Neural progenitor cell (in vitro differentiated cells): ENCODE measurements around the gene RSPO1. TPM values are rescaled to one million over a fixed set of nuclear protein-coding genes. Genes with fewer than 3 reads are reported as not detected.
A peak's percentile ranks its signal among the peaks of the same experiment; 100 is the strongest.

ENCODE experiments used
- DNase-seq: peaks from one replicate; pipeline ENCODE4 v3.0.0-alpha.2; 2016; ENCODE audit warnings: low spot score
- H2AFZ ChIP-seq: fragments of 200-600 bp; sonication (generic); replicated peaks from 2 replicates; pipeline ENCODE4 v1.6.1; 2016; ENCODE audit warnings: antibody characterized with exemption
- H3F3A ChIP-seq: fragments of 200-600 bp; sonication (generic); 2 replicates; pipeline ENCODE4 v1.6.1; 2016; ENCODE audit warnings: antibody characterized with exemption, low read depth
- H3K27ac ChIP-seq: fragments of 200-600 bp; sonication (generic); 2 replicates; pipeline ENCODE4 v1.5.1; 2016; ENCODE audit warnings: mild to moderate bottlenecking
- H3K27me3 ChIP-seq: fragments of 200-600 bp; sonication (generic); 2 replicates; pipeline ENCODE4 v1.6.1; 2016; ENCODE audit warnings: mild to moderate bottlenecking, moderate library complexity
- H3K36me3 ChIP-seq: fragments of 200-600 bp; sonication (generic); 2 replicates; pipeline ENCODE4 v1.5.1; 2016
- H3K4me1 ChIP-seq: fragments of 200-600 bp; sonication (generic); 2 replicates; pipeline ENCODE4 v1.6.1; 2016; ENCODE audit warnings: mixed run types
- H3K4me2 ChIP-seq: fragments of 200-600 bp; sonication (generic); 2 replicates; pipeline ENCODE4 v1.6.1; 2016
- H3K4me3 ChIP-seq: fragments of 200-600 bp; sonication (generic); 2 replicates; pipeline ENCODE4 v1.5.1; 2016
- H3K79me2 ChIP-seq: fragments of 200-600 bp; sonication (generic); 2 replicates; pipeline ENCODE4 v1.6.1; 2016; ENCODE audit warnings: low read depth
- H3K9ac ChIP-seq: fragments of 200-600 bp; sonication (generic); 2 replicates; pipeline ENCODE4 v1.6.1; 2016
- H3K9me3 ChIP-seq: fragments of 200-600 bp; sonication (generic); 2 replicates; pipeline ENCODE4 v1.5.1; 2016; ENCODE audit warnings: low read depth
- H4K20me1 ChIP-seq: fragments of 200-600 bp; sonication (generic); 2 replicates; pipeline ENCODE4 v1.6.1; 2016; ENCODE audit warnings: low read depth
- H3K27ac Mint-ChIP-seq: 3 replicates; pipeline ENCODE4 v1.8.0; 2021; ENCODE audit warnings: mixed read lengths
- H3K27me3 Mint-ChIP-seq: 2 replicates; pipeline ENCODE4 v1.8.0; 2022; ENCODE audit warnings: low read depth, mild to moderate bottlenecking, inconsistent platforms, moderate library complexity, mixed read lengths; ENCODE audit not compliant: insufficient read depth
- H3K36me3 Mint-ChIP-seq: 3 replicates; pipeline ENCODE4 v1.8.0; 2021; ENCODE audit warnings: mixed read lengths
- H3K4me1 Mint-ChIP-seq: 3 replicates; pipeline ENCODE4 v1.8.0; 2021; ENCODE audit warnings: mixed read lengths
- H3K4me3 Mint-ChIP-seq: 3 replicates; pipeline ENCODE4 v1.8.0; 2021; ENCODE audit warnings: mild to moderate bottlenecking, moderate library complexity, mixed read lengths
- H3K9me3 Mint-ChIP-seq: 3 replicates; pipeline ENCODE4 v1.8.0; 2020; ENCODE audit warnings: mixed read lengths
- EZH2 ChIP-seq: fragments of 200-600 bp; sonication (generic); IDR thresholded peaks from 2 replicates; pipeline ENCODE4 v1.6.1; 2017; ENCODE audit warnings: antibody characterized with exemption, mild to moderate bottlenecking, moderate library complexity
- EZH2phosphoT487 ChIP-seq: fragments of 200-600 bp; sonication (generic); IDR thresholded peaks from 2 replicates; pipeline ENCODE4 v1.6.1; 2017; ENCODE audit warnings: antibody characterized with exemption
- total RNA-seq: library from RNA; depleted of rRNA; stranded (reverse); fragments of >200 nt; gene quantifications from 2 replicates; pipeline ENCODE4 v1.2.3, GENCODE V29; 2015; ENCODE audit warnings: low replicate concordance
- TF ChIP-seq, protein P1 (sequence below): fragments of 200-600 bp; sonication (generic); IDR thresholded peaks from 2 replicates; pipeline ENCODE4 v1.5.1; 2017; ENCODE audit warnings: antibody characterized with exemption, mild to moderate bottlenecking

RSPO1 gene
- total RNA-seq, 1 donor from 2014 or later = 0.67 TPM

DNA sequence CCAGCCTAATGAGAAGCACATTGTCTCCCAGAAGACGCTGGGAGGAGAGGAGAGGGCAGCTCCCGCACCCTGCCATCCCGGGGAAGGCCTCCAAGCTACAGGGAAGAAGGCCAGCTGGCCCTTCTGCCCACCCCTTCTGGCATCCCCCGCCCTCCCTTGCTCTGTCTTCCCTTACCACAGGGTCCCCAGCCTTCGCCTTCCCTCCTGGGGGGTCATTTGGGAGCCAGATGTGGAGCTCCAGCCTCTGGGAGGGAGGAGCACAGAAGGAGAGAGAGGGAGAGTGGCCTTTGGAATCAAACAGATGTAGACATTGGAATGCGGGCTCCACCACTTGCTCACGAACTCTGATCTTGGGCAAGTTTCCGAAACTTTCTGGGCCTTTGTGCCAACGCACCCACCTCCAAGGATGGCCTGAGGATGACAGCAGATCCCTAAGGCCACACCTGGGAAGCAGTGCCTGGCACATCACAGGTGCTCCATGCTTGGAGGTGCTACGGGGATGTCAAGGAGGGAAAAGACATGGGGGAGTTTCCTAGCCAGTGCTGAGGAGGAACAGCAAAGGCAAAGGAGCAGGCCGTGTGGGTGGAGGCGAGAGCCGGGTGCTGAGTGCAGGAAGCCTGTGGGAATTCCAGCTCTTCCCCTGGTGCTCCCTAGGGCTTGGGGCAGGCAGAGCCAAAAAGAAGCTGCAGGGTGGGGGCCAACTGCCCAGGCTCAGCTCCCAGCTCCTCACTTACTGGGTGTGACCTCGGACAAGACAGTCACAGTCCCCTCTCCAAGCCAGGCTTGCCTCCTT lies 23.1 kb upstream of the RSPO1 start:
- no peaks in the 10 kb centered on the region for H3K36me3 Mint-ChIP-seq
- Histone ChIP-seq H4K20me1 (no peaks in the 10 kb centered on the region), H2AFZ (peak overlapping the region; percentile 26), H3K27me3 (peaks cover 5% of the 10 kb centered on the region), H3K27ac (no peak overlapping the region), H3K4me1 (peaks cover 18% of the 10 kb centered on the region), H3K4me2 (no peak overlapping the region), H3K4me3 (no peak overlapping the region), H3K36me3 (no peaks in the 10 kb centered on the region), H3K79me2 (no peaks in the 10 kb centered on the region), H3K9me3 (no peaks in the 10 kb centered on the region), H3K9ac (no peak overlapping the region), H3F3A (peaks cover 19% of the 10 kb centered on the region)
- peak overlapping the region; percentile 93 for H3K27ac Mint-ChIP-seq
- no peak for TF ChIP-seq EZH2
- TF ChIP-seq EZH2phosphoT487 = no peak
- TF ChIP-seq, protein P1, sequence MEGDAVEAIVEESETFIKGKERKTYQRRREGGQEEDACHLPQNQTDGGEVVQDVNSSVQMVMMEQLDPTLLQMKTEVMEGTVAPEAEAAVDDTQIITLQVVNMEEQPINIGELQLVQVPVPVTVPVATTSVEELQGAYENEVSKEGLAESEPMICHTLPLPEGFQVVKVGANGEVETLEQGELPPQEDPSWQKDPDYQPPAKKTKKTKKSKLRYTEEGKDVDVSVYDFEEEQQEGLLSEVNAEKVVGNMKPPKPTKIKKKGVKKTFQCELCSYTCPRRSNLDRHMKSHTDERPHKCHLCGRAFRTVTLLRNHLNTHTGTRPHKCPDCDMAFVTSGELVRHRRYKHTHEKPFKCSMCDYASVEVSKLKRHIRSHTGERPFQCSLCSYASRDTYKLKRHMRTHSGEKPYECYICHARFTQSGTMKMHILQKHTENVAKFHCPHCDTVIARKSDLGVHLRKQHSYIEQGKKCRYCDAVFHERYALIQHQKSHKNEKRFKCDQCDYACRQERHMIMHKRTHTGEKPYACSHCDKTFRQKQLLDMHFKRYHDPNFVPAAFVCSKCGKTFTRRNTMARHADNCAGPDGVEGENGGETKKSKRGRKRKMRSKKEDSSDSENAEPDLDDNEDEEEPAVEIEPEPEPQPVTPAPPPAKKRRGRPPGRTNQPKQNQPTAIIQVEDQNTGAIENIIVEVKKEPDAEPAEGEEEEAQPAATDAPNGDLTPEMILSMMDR = no peak
- peaks cover 52% of the 10 kb centered on the region for H3K4me1 Mint-ChIP-seq
- no peaks in the 10 kb centered on the region for H3K9me3 Mint-ChIP-seq
- DNase-seq = no peak
- H3K4me3 Mint-ChIP-seq = no peak overlapping the region
- H3K27me3 Mint-ChIP-seq = peaks cover 17% of the 10 kb centered on the region

- Histone ChIP-seq H3F3A (peaks cover 16% of the 10 kb centered on the region), H4K20me1 (no peaks in the 10 kb centered on the region), H3K4me2 (no peak overlapping the region), H3K27ac (no peak overlapping the region), H3K4me3 (no peak overlapping the region), H3K79me2 (no peaks in the 10 kb centered on the region), H3K9ac (no peak overlapping the region), H3K9me3 (no peaks in the 10 kb centered on the region), H3K27me3 (peaks cover 5% of the 10 kb centered on the region), H3K4me1 (peaks cover 18% of the 10 kb centered on the region), H3K36me3 (no peaks in the 10 kb centered on the region), H2AFZ (no peak overlapping the region)
- no peak for DNase-seq
- Mint-ChIP-seq H3K27me3 (peaks cover 18% of the 10 kb centered on the region), H3K4me1 (peaks cover 48% of the 10 kb centered on the region), H3K4me3 (no peak overlapping the region), H3K36me3 (no peaks in the 10 kb centered on the region), H3K9me3 (no peaks in the 10 kb centered on the region), H3K27ac (peak overlapping the region; percentile 83)
- TF ChIP-seq, protein P1 = no peak
- TF ChIP-seq EZH2 = no peak
- no peak for TF ChIP-seq EZH2phosphoT487
Observed at GRCh38 chr1:37656881-37657280, 22.2 kb upstream of the RSPO1 start.

GRCh38 chr1:37656026-37656425 lies 21.3 kb upstream of the RSPO1 start:
- Mint-ChIP-seq H3K4me1 (peaks cover 46% of the 10 kb centered on the region), H3K27me3 (peaks cover 18% of the 10 kb centered on the region), H3K4me3 (no peak overlapping the region), H3K9me3 (no peaks in the 10 kb centered on the region), H3K36me3 (no peaks in the 10 kb centered on the region), H3K27ac (peak overlapping the region; percentile 69)
- Histone ChIP-seq H3F3A (peaks cover 13% of the 10 kb centered on the region), H3K79me2 (no peaks in the 10 kb centered on the region), H3K27ac (no peak overlapping the region), H3K27me3 (peaks cover 5% of the 10 kb centered on the region), H4K20me1 (no peaks in the 10 kb centered on the region), H3K4me1 (peaks cover 11% of the 10 kb centered on the region), H2AFZ (no peak overlapping the region), H3K4me2 (no peak overlapping the region), H3K9me3 (no peaks in the 10 kb centered on the region), H3K36me3 (no peaks in the 10 kb centered on the region), H3K9ac (no peak overlapping the region), H3K4me3 (no peak overlapping the region)
- no peak for DNase-seq
- TF ChIP-seq EZH2 = no peak
- TF ChIP-seq, protein P1 = no peak
- no peak for TF ChIP-seq EZH2phosphoT487
